Panc1 (cell line): ENCODE data around the gene KIF1C. TPM values are rescaled to one million over a fixed set of nuclear protein-coding genes. Genes with fewer than 3 reads are reported as not detected.
A peak's percentile ranks its signal among the peaks of the same experiment; 100 is the strongest.

Experiments
- ATAC-seq: fragments of 200-7000 bp; cut with Tn5 transposase; 2 replicates; pipeline ENCODE4 v1.9.1; 2020; ENCODE audit warnings: mild to moderate bottlenecking, moderate library complexity
- BruUV-seq: library from RNA; stranded (reverse); fragments of 400-500 nt; replicated peaks from 2 replicates; lab custom pipeline; 2021; lab: Mats Ljungman, UMichigan
- CTCF ChIA-PET: fragments of 300-600 bp; sonication (Branson Sonifier 250); formaldehyde crosslinking; loops from one replicate; lab custom pipeline; 2022; ENCODE audit warnings: antibody characterized with exemption; lab: Charles Lee
- POLR2A ChIA-PET: fragments of 300-600 bp; sonication (Branson Sonifier 250); formaldehyde crosslinking; loops from one replicate; lab custom pipeline; 2022; ENCODE audit warnings: antibody characterized with exemption; lab: Charles Lee
- DNase-seq: peaks from one replicate; pipeline ENCODE4 v3.0.0-alpha.2; 2010; ENCODE audit warnings: low read depth, low spot score
- H3K27ac ChIP-seq: 2 replicates; pipeline ENCODE4 v1.5.1; 2011; ENCODE audit warnings: mild to moderate bottlenecking, low read length, inconsistent platforms
- H3K27me3 ChIP-seq: fragments of 200-500 bp; sonication (Bioruptor generic); 2 replicates; pipeline ENCODE4 v1.6.0; 2014; ENCODE audit warnings: low read length, inconsistent platforms; ENCODE audit not compliant: control insufficient read depth, insufficient read depth
- H3K36me3 ChIP-seq: fragments of 200-500 bp; sonication (Bioruptor generic); 2 replicates; pipeline ENCODE4 v1.5.1; 2014; ENCODE audit warnings: inconsistent platforms, mild to moderate bottlenecking, low read length, moderate library complexity; ENCODE audit not compliant: control insufficient read depth, insufficient read depth
- H3K4me1 ChIP-seq: 2 replicates; pipeline ENCODE4 v1.5.1; 2011; ENCODE audit warnings: inconsistent platforms, mild to moderate bottlenecking, low read length, moderate library complexity; ENCODE audit not compliant: control insufficient read depth, insufficient read depth
- H3K4me3 ChIP-seq, 2 experiments: 2 replicates each; pipeline ENCODE4 v1.5.1; 2011 to 2012; ENCODE audit warnings: low read depth in 2 of 2, low read length in 2 of 2, mild to moderate bottlenecking in 2 of 2, inconsistent platforms in 1 of 2, moderate library complexity in 1 of 2
- H3K9me3 ChIP-seq: fragments of 200-500 bp; sonication (Bioruptor generic); 2 replicates; pipeline ENCODE4 v1.5.1; 2014; ENCODE audit warnings: low read depth, mild to moderate bottlenecking, inconsistent platforms, low read length, moderate library complexity; ENCODE audit not compliant: control insufficient read depth, insufficient read depth
- CTCF ChIP-seq: fragments of 450-650 bp; IDR thresholded peaks from 2 replicates; pipeline ENCODE4 v1.5.1; 2017; ENCODE audit warnings: mild to moderate bottlenecking
- POLR2AphosphoS5 ChIP-seq: IDR thresholded peaks from 2 replicates; pipeline ENCODE4 v1.6.1; 2012; ENCODE audit warnings: mild to moderate bottlenecking, low read depth, low read length, moderate library complexity
- REST ChIP-seq, 2 experiments: IDR thresholded peaks; 2 replicates each; pipeline ENCODE4 v1.6.1; 2011 to 2012; ENCODE audit warnings: low read depth in 2 of 2, control low read depth in 1 of 2, low read length in 1 of 2, mild to moderate bottlenecking in 1 of 2, moderate library complexity in 1 of 2; ENCODE audit not compliant: insufficient read depth in 1 of 2
- SIN3A ChIP-seq: IDR thresholded peaks from 2 replicates; pipeline ENCODE4 v1.6.1; 2012; ENCODE audit warnings: low read depth, mild to moderate bottlenecking, low read length, moderate library complexity, borderline replicate concordance; ENCODE audit not compliant: insufficient read depth
- TCF7L2 ChIP-seq: IDR thresholded peaks from 2 replicates; pipeline ENCODE4 v1.6.1; 2011; ENCODE audit warnings: mild to moderate bottlenecking, low read depth, low read length, inconsistent platforms
- in situ Hi-C: cut with HindIII; loops from 2 replicates; pipeline ENCODE4 v1.10.0; 2016; ENCODE audit warnings: low sequenced_read_pairs, low pct_unique_long_range_greater_than_20kb
- intact Hi-C: fragments of 100-400 bp; cut with micrococcal nuclease; formaldehyde crosslinking; loops from one replicate; pipeline ENCODE4 v1.10.0; 2022; ENCODE audit not compliant: unreplicated experiment
- total RNA-seq: library from RNA; stranded (reverse); gene quantifications from one replicate; pipeline ENCODE4 v1.2.1, GENCODE V29; 2021; ENCODE audit not compliant: unreplicated experiment

KIF1C gene
- total RNA-seq, 1 experiment from 2014 or later, result 117 TPM

GRCh38 chr17:4994081-4994595 is 3.6 kb upstream of the KIF1C start:
- H3K27me3 ChIP-seq, result no peaks in the 10 kb centered on the region
- no peak overlapping the region for H3K4me3 ChIP-seq
- no peaks in the 10 kb centered on the region; the same call in 1 of the 2 replicates for H3K36me3 ChIP-seq
- DNase-seq, result no peak
- in situ Hi-C loops (no loop called here), intact Hi-C loops (no loop called here)
- no TSS peak for BruUV-seq
- ChIA-PET POLR2A (no interaction called here), CTCF (no interaction called here)
- no peak overlapping the region for H3K27ac ChIP-seq
- TF ChIP-seq SIN3A, result no peak
- TF ChIP-seq CTCF, result no peak
- TF ChIP-seq POLR2AphosphoS5, result no peak
- TF ChIP-seq TCF7L2, result no peak
- no peak for TF ChIP-seq REST (IDR thresholded peaks at IDR 0.05; ENCODE audit: insufficient read depth in 1 of 2, low read depth in 2 of 2, low read length in 1 of 2)
- no peaks in the 10 kb centered on the region for H3K9me3 ChIP-seq
- no peaks in the 10 kb centered on the region for H3K4me1 ChIP-seq
- no peak for ATAC-seq

- H3K36me3 ChIP-seq, result no peaks in the 10 kb centered on the region; the same call in 1 of the 2 replicates
- H3K9me3 ChIP-seq, result no peaks in the 10 kb centered on the region
- peak overlapping the region; percentile 83 for H3K27ac ChIP-seq
- in situ Hi-C loops, result no loop called here
- intact Hi-C loops, result no loop called here
- ChIA-PET CTCF (no interaction called here), POLR2A (no interaction called here)
- no TSS peak for BruUV-seq
- peak; percentile 26 for ATAC-seq
- peak overlapping the region; percentile 74 to 79 for H3K4me3 ChIP-seq
- H3K4me1 ChIP-seq, result no peaks in the 10 kb centered on the region
- TF ChIP-seq SIN3A (peak; percentile 25; the same call in 1 of the 2 replicates), POLR2AphosphoS5 (no peak)
- H3K27me3 ChIP-seq, result no peaks in the 10 kb centered on the region
- no peak for DNase-seq
These were observed 429 bp downstream of the KIF1C start for GRCh38 chr17:4998027-4998731.
